Smooth muscle cell of the brain vasculature (primary cell): ENCODE results near the gene TBX1.
A peak's percentile ranks its signal among the peaks of the same experiment; 100 is the strongest.
"Not testable (repeated sequence)": the region's sequence is repeated elsewhere in the genome, so short reads cannot be mapped to it uniquely, and the experiment has no call there.

Experiments used
- DNase-seq: peaks from one replicate; pipeline ENCODE4 v3.0.0-alpha.2; 2012; ENCODE audit warnings: low read depth, low spot score

TBX1 gene

DNA sequence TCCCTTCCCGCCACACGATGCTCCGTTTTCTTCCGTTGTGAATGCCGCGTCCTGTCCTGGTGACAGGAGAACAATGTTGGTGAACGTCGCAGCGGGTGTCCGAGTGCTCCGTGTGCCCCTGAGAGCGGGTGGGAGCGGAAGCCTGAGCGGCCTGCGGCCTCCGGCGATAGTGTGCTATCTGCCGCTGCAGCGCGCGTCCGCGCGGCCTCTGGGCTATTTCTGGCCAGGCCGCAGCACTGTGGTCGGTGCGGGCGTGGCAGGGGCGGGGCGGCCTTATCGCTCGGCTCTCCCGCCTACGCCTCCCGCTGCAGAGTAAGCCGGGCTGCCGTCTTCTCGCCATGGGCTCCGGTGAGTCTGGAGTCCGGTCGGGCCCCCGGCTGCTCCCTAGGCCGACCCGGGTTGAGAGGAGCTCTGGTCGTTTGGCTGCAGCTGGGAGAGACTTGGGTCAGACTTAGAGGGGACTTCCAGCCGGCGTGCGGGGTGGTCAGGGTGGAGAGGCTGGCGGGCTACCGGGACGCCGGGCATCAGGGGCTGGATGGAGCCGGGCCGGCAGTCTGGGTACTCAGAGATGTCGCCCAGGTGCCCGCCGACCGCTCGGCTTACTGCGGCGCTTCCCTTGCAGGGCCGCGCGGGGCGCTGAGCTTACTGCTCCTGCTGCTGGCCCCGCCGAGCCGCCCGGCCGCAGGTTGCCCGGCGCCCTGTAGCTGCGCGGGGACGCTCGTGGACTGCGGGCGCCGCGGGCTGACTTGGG is 37.2 kb upstream of the TBX1 start, which contains the start of gene GP1BB:
GP1BB (plus strand) TSS at position 308 of the 751 bp plus-strand sequence; CDS start at position 339, 31 bp downstream.
- no peak for DNase-seq

DNA sequence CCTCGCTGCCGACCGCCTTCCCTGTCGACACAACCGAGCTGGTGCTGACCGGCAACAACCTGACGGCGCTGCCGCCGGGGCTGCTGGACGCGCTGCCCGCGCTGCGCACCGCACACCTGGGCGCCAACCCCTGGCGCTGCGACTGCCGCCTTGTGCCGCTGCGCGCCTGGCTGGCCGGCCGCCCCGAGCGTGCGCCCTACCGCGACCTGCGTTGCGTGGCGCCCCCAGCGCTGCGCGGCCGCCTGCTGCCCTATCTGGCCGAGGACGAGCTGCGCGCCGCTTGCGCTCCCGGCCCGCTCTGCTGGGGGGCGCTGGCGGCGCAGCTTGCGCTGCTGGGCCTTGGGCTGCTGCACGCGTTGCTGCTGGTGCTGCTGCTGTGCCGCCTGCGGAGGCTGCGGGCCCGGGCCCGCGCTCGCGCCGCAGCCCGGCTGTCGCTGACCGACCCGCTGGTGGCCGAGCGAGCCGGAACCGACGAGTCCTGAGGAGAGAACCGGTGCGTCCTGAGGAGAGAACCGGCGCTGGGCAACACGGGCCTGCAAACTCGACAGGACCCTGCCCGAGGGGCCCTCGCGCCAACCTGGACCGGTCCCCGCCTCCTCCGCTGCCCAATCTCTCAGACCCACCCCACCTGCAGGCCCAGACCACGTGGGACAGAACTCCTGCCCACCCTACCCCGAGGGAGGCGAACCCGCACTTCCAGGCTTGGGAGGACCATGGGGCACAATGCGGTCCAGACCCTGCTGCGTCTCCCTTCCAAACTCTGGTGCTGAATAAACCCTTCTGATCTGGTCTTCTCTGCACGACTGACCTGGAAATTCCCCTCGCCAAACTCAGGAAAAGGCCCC is 36.4 kb upstream of the TBX1 start:
- DNase-seq, result no peak

DNA sequence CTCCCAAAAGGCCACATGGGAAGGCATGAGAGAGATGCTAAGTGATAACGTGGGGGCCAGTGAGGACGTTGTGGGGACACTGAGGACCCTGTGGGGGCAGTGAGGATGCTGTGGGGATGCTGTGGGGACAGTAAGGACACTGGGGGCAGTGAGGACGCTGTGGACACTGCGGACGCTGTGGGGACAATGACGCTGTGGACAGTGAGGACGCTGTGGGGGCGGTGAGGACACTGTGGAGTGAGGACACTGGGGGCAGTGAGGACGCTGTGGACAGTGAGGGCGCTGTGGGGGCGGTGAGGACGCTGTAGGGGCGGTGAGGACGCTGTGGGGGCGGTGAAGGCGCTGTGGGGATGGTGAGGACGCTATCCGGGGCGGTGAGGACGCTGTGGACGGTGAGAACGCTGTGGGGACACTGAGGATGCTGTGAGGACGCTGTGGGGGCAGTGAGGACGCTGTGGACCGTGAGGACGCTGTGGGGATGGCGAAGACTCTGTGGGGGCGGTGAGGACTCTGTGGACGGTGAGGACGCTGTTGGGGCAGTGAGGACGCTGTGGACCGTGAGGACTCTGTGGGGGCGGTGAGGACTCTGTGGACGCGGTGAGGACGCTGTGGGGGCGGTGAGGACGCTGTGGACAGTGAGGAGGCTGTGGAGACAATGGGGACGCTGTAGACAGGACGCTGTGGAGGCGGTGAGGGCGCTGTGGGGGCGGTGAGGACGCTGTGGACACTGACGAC is 35.5 kb upstream of the TBX1 start:
- DNase-seq, result no peak

DNA sequence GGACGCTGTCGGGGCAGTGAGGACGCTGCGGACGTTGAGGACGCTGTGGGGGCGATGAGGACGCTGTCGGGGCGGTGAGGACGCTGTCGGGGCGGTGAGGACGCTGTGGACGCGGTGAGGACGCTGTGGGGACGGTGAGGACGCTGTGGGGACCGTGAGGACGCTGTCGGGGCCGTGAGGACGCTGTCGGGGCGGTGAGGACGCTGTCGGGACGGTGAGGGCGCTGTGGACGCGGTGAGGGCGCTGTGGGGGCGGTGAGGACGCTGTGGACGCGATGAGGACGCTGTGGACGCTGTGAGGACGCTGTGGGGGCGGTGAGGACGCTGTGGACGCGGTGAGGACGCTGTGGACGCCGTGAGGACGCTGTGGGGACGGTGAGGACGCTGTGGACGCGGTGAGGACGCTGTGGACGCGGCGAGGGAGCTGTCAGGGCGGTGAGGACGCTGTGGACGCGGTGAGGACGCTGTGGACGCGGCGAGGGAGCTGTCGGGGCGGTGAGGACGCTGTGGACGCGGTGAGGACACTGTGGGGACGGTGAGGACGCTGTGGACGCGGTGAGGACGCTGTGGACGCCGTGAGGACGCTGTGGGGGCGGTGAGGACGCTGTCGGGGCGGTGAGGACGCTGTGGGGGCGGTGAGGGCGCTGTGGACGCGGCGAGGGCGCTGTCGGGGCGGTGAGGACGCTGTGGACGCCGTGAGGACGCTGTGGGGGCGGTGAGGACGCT is 34.4 kb upstream of the TBX1 start:
- not testable (repeated sequence) for DNase-seq

DNA sequence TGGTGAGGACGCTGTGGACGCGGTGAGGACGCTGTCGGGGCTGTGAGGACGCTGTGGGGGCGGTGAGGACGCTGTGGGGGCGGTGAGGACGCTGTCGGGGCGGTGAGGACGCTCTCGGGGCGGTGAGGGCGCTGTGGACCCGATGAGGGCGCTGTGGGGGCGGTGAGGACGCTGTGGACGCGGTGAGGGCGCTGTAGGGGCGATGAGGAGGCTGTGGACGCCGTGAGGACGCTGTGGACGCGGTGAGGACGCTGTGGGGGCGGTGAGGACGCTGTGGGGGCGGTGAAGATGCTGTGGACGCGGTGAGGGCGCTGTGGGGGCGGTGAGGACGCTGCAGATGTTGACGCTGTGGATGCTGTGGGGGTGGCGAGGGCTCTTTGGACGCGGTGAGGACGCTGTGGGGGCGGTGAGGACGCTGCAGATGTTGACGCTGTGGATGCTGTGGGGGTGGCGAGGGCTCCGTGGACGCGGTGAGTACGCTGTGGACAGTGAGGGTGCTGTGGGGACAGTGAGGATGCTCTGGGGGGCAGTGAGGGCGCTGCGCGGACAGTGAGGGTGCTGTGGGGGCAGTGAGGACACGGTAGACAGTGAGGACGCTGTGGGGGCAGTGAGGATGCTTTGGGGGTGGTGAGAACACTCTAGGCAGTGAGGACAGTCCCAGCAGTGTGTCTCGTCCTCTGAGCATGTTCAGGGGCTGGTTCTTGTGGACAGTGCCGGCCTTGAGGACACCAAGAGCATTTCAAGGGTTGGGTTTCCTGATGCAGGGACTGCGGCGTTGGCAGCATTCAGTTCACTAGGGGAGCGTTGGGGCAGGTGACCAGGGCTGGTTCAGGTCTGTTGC is 33.0 kb upstream of the TBX1 start:
- no peak for DNase-seq

DNA sequence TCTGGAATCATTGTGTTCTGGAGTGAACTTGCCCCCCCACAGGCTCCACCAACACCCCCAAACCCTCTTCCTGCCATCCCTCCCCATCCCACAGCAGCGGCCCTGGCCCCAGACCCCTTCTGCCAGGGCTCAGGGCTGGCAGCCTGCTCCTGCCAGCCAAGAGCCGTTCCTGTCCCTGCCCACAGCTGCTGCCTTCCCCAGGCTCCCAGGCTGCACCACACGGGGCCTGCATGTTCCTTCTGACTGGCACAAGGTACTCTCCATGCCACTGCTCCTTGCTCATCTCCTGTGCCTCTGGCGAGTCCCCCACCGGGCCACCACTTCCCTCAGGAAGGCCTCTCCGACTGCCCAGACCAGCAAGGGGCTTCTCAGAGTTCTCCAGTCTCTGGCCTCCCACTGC is 32.3 kb upstream of the TBX1 start:
- no peak for DNase-seq

DNA sequence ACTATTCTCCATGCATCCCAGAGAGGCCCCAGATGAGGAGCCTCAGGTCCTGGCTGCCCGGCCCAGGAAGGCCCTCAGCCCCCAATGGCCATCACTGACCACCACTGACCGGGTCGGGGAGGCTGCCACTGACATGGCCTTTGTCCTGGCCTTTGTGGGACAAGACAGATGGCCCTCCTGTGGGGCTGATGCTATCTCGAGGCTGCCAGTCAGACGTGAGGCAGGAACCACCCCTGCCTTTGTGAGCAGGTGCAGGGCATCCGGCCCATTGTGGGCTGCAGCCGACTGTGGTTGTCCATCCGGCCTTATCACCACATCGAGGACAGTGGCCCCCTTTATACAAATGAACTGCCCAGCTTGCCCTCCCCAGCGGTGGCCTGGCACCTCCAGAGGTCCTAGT is 31.7 kb upstream of the TBX1 start:
- no peak for DNase-seq

DNA sequence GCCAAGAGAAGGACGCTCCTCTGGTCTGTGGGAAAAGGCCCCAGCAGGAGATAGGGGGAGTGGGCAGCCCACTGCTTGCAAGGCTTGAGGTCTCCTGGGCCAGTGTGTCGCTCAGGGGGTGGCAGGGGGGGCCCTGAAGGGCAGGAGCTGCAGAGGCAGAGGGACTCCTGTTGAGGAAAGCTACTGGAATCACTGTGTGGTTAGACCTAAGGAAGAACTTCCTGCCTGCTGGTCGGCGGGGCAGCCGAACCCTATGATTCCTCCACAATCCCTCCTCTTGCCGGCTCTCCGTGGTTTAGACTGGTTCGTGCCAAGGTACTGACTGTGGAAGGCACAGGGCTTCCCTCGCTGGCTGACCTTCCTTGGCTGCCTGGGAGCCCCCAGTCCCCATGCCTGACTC is 31.1 kb upstream of the TBX1 start:
- no peak for DNase-seq

DNA sequence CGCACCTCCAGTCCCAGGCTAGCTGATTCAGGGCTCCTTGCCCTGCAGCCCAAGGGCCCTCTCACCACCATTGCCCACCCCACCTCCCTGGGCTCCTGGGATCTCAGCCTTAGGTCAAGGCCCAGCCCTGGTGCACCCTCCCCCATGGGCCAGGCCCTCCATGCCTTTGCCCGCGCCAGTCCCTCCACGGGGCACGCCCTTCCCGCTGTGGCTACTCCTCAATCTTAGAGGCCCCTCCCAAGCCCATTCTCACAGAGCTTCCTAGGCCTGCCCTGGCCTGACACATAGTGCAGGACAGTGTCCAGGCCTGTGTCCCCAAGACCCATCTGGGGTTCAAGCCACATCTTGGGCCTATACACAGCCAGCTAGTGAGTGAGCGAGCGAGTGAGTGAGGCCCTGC is 30.4 kb upstream of the TBX1 start:
- DNase-seq, result no peak

DNA sequence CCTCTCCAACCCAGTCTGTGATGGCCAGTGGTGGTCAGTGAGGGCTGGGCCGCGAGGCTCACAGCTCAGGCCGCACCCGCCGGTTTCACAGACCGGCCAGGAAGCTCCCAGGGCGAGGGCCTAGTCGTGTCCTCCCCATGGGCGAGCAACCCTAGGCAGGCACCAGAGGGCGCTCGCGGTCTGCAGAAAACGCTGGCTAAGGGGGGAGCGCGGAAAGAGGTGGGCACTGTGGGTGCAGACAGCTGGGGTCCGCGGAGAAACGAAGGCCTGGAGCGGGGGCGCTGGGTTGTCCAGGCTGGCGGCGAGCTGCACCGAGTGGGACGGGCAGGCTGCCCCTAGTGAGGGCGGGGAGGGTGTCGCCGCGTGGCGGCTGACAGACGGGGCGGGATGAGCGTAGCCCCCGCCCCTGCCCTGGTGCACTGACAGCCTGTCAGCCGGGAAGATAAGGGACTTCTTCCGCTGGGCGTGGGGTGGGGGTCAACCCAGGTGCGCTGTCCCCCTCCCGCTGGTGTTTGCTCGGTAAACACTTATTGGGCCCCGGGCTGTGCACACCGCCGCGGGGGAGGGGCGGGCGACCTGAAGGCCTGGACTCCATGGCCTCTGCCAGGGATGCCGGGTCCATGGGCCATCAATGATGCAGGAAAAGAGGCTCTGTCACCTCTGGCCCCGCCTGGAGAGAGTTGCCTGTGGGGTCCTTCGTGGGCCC is 29.8 kb upstream of the TBX1 start:
- peak; percentile 53 for DNase-seq

DNA sequence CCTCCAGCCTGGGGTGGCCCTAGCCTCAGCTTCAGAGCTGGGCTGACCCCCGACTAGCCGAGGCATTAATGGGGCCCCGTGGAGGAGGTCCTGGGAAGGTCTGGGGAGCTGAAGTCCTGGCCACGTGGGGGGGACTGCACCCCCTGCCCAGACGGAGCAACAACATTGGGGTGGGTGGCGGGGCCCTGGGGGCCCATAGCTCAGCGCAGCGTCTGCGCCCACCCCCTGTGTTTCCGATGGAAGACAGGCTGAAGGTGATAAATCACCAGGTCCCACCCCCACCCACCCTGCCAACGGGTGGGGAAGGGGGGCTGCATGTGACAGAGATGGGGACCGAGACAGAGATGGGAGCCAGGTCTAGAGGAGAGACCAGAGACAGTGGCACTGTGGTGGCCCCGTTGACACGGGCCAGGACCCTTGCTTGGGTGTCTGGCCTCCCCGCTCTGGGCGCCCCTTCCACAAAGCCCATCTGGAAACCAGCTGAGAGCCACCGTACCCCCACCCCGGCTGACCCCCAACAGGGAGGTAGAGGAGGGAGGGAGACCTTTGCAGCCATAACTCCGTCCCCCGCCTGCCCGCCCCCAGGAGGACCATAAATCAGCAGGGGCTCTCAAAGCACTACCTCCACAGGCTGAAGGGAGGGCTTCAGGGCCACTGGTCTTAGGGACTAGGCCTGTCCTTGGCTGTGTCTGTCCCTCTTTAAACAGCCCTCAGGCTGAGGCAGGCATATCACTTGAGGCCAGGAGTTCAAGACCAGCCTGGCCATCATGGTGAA is 29.0 kb upstream of the TBX1 start:
- no peak for DNase-seq

DNA sequence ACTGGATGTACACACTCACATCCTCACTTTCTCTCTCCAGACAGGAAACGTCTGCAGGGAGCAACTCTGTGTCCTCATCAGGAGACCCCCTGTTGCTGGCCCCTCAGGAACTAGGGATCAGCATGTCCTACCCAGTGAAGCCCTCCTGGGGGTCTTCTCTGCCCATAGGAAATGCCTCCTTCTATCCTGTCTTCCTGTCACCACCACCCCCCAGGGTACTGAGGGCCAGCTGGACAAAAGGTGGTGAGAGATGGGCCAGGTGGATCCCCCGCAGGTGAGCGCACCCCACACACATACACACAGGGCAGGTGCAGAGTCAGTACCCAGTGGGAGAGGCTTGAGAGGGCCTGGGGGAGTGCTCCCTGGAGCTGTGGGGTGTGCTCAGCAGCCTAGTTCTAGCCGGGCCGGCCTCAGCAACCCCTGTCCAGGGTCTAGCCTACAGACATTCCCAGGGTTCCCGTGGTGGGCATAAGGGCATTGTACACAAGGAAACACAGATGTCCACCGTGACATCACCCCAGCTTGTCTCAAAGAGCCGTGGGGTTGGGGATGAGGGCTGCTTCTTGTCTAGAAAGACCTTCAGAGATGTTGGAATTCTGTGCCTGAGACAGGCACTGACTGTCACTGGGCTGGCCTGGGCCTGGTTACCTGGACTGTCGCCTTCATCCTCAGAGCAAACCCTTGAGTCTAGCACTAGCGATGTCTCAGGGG is 28.0 kb upstream of the TBX1 start:
- DNase-seq, result no peak

DNA sequence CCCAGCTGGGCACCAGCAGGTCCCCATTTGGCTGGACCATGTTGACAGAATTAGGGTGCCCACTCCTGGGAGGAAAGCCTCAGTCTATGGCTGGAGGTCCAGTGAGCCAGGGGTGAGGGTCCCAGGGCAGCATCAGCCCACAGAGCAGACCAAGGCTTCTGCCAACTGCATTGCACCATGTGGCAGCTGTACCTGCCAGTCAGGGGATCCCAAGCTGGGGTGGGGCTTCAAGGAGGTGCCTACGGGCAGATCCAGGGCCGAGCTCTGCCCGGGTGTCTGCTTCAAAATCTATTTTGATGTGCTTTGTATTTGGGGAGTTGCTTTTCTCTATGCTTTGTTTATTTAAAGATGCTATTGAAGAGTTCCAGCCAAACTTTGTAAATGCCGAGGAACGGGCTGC is 26.8 kb upstream of the TBX1 start:
- DNase-seq, result no peak

DNA sequence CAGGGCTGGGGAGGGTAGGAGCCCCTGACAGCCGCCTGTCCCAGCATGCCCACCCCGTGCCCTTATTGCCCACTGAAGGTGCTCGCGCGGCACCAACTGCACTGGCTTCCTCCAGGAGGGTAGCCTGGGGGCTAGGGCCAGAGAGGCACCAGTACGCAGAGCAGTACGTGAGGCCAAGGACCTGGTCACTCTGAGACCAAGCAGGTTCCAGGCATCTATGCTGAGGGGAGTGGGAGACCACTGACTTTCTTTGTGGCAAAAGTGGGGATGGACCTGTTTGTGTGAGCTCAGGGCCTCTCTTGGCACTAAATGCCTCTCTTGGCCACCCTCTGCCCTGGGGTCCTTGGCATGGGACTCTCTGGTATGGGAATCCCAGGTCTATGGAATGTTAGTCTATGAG is 26.4 kb upstream of the TBX1 start:
- no peak for DNase-seq

DNA sequence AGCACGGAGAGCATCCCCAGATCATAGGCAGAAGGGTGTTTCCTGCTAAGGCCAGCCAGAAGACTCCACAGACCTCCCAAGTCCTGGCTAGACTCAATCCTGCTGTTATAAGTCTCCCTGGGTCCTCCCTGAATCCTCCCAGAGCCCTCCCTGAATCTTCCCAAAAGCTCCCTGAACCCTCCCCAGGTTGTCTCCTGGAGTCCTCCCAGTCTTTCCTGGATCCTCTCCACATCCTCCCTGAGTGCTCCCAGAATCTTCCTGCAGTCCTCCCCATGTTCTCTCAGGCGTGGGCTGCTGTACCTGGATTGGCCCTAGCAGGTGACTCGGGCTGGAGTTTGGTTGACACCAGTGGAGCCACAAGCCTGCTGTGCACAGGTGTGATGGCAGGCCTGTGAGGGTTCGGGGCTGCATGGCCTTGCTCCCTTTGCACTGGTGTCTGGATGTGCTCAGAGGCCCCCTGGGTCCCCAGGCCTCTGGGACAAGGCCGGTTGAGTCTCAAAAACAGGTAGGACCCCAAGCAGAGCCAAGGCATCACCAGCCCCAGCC is 25.7 kb upstream of the TBX1 start:
- DNase-seq, result no peak

DNA sequence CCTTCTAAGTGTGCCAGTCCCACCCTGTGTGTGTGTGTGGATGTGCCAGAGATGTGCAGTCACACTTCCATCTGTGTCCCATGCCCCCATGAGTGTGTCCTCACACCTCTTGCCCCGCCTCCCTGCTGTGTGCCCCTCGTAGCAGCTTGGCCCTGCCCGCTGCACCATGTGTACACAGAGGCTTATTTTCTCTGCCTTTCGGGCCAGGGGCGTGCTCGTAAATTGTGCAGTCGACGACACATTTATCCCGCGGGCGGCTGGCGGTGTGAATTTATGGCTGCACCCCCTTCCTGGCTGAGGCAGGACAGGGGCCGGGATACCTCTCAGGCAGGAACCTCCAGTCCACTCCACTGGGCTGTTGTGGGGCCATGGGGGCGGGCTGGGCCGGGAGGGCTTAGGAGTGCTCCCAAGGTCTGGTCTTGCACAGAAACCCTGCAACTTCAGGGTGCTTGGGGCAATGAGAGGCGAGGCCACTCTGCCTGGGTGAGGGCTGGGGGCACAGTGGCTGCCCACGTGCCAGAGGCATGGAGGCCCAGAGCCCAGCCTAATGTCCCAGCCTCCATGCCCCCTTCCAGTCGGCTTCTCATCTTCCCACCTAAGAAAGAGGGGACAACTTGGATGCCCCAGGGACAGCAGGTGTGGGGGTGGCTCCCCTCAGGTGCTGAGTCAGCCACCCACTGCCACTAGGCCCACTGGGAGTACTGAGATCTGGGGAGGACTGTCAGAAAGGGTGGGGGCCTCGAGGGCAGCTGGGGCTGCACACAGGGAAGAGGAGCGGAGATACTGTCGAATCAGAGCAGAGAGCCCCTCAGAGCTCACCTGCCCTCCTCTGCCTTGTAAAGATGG is 24.7 kb upstream of the TBX1 start:
- no peak for DNase-seq

DNA sequence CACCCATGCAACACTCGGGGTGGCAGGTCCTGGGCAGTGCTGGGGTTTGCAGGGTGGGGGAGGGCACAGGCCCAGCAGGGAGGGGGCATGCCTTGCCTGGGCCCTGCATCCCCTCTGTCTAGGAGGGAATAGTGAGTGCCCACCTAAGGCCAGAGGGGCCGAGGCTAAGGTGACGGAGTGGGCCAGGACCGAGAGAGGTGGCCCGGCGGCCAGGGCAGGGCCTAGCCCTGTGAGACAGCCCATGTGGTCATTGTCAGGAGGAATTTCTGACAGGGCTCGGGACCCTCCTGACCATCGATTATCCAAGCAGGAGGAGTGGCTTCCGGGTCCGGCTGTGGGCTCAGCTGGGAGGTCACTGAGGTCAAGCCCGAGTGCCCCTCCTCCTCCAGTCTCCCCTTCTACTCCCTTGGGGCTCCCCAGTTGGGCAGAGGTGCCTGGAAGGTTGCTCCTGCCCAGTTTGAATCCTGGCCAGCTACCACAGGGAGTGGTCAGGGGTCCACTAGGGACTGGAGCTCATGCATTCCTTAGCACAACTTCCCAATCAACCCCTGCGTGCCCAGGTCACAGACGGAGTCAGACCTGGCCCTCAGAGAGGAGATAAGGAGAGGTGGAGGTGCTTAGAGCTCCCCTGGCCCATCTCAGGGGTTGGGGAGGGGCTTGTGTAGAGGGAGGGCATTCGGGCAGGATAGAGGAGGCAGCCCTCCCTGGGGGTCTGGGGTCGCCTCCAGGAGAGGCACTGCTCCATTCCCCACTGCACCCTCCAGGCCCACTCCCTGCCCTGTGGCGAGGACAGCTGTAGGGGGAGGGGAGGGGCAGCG is 22.5 kb upstream of the TBX1 start:
- no peak for DNase-seq
